ENCODE measurements around the gene DOK7.

GRCh38 chr4:3435686-3435956 lies 27.5 kb upstream of the DOK7 start:
- TF ChIP-seq POLR2A (IDR thresholded peaks at IDR 0.05), result no peak
- no peak for TF ChIP-seq EP300 (IDR thresholded peaks at IDR 0.05)

All from sigmoid colon (tissue), 4 donors.